IMR-90 (cell line): ENCODE data around the gene RALGPS2. TPM values are rescaled to one million over a fixed set of nuclear protein-coding genes. Genes with fewer than 3 reads are reported as not detected.

Experiments used
- ATAC-seq: fragments of 200-7000 bp; cut with Tn5 transposase; 2 replicates; pipeline ENCODE4 v1.9.1; 2020; ENCODE audit warnings: low read depth, mild to moderate bottlenecking, moderate library complexity
- BruUV-seq: library from RNA; stranded (reverse); fragments of 400-500 nt; replicated peaks from 2 replicates; lab custom pipeline; 2021; lab: Mats Ljungman, UMichigan
- CTCF ChIA-PET: fragments of 300-600 bp; formaldehyde crosslinking; extraction: SDS; loops from one replicate; lab custom pipeline; 2021; ENCODE audit warnings: antibody characterized with exemption; lab: Yijun Ruan, JAX
- POLR2A ChIA-PET: fragments of 300-600 bp; sonication (Branson Sonifier 250); formaldehyde crosslinking; loops from one replicate; lab custom pipeline; 2022; ENCODE audit warnings: antibody characterized with exemption; ENCODE audit not compliant: unreplicated experiment; lab: Charles Lee
- DNase-seq: peaks from one replicate; pipeline ENCODE4 v3.0.0; 2013
- H2AFZ ChIP-seq: replicated peaks from 2 replicates; pipeline ENCODE3; 2013; ENCODE audit warnings: low read length, mild to moderate bottlenecking; ENCODE audit not compliant: poor library complexity
- H2AK5ac ChIP-seq: 2 replicates; pipeline ENCODE4 v1.6.1; 2013; ENCODE audit warnings: low read depth, low read length, inconsistent platforms
- H2AK9ac ChIP-seq: replicated peaks from 2 replicates; pipeline ENCODE3; 2013; ENCODE audit warnings: mild to moderate bottlenecking, low read depth, low read length, moderate library complexity; ENCODE audit not compliant: poor library complexity
- H2BK120ac ChIP-seq: 2 replicates; pipeline ENCODE4 v1.6.1; 2013; ENCODE audit warnings: low read depth, low read length, inconsistent platforms
- H2BK15ac ChIP-seq: 3 replicates; pipeline ENCODE4 v1.6.1; 2013; ENCODE audit warnings: low read depth, low read length, inconsistent platforms
- H2BK20ac ChIP-seq: 2 replicates; pipeline ENCODE4 v1.6.1; 2013; ENCODE audit warnings: low read depth, mild to moderate bottlenecking, inconsistent platforms, low read length, moderate library complexity
- H2BK5ac ChIP-seq: 2 replicates; pipeline ENCODE4 v1.6.1; 2013; ENCODE audit warnings: mild to moderate bottlenecking, low read depth, low read length, inconsistent platforms; ENCODE audit not compliant: poor library complexity, severe bottlenecking
- H3K14ac ChIP-seq: replicated peaks from 2 replicates; pipeline ENCODE4 v1.6.1; 2013; ENCODE audit warnings: low read depth, low read length, inconsistent platforms
- H3K18ac ChIP-seq: 2 replicates; pipeline ENCODE4 v1.6.1; 2013; ENCODE audit warnings: low read depth, low read length, control low read depth
- H3K23ac ChIP-seq: 2 replicates; pipeline ENCODE4 v1.6.1; 2013; ENCODE audit warnings: low read depth, low read length, inconsistent platforms
- H3K27ac ChIP-seq: 2 replicates; pipeline ENCODE4 v1.5.1; 2013; ENCODE audit warnings: mild to moderate bottlenecking, control low read depth, low read length; ENCODE audit not compliant: insufficient read depth
- H3K27me3 ChIP-seq: 2 replicates; pipeline ENCODE4 v1.6.1; 2013; ENCODE audit warnings: low read length; ENCODE audit not compliant: control insufficient read depth, insufficient read depth
- H3K36me3 ChIP-seq: 2 replicates; pipeline ENCODE4 v1.6.1; 2013; ENCODE audit warnings: low read length, mixed read lengths; ENCODE audit not compliant: control insufficient read depth, insufficient read depth
- H3K4ac ChIP-seq: 2 replicates; pipeline ENCODE4 v1.6.1; 2013; ENCODE audit warnings: low read depth, low read length, inconsistent platforms
- H3K4me1 ChIP-seq: 2 replicates; pipeline ENCODE4 v1.6.1; 2013; ENCODE audit warnings: low read length, mixed read lengths; ENCODE audit not compliant: control insufficient read depth, insufficient read depth
- H3K4me2 ChIP-seq: 2 replicates; pipeline ENCODE4 v1.6.1; 2013; ENCODE audit warnings: low read depth, mild to moderate bottlenecking, control low read depth, low read length, moderate library complexity
- H3K4me3 ChIP-seq: 2 replicates; pipeline ENCODE4 v1.5.1; 2013; ENCODE audit warnings: low read depth, mild to moderate bottlenecking, control low read depth, low read length, moderate library complexity; ENCODE audit not compliant: insufficient read depth
- H3K56ac ChIP-seq: 2 replicates; pipeline ENCODE4 v1.6.1; 2013; ENCODE audit warnings: low read length, inconsistent platforms; ENCODE audit not compliant: insufficient read depth; ENCODE audit errors: extremely low read depth
- H3K79me1 ChIP-seq, 2 experiments: 2 replicates each; pipeline ENCODE4 v1.6.1; 2013; ENCODE audit warnings: low read length in 2 of 2, inconsistent platforms in 1 of 2, low read depth in 1 of 2
- H3K9ac ChIP-seq: 2 replicates; pipeline ENCODE4 v1.6.1; 2013; ENCODE audit warnings: low read depth, low read length, control low read depth
- H3K9me1 ChIP-seq: 2 replicates; pipeline ENCODE4 v1.6.1; 2013; ENCODE audit warnings: low read length, inconsistent platforms; ENCODE audit not compliant: insufficient read depth
- H3K9me3 ChIP-seq: 2 replicates; pipeline ENCODE4 v1.6.1; 2013; ENCODE audit warnings: low read length; ENCODE audit not compliant: control insufficient read depth, insufficient read depth
- H4K20me1 ChIP-seq: 2 replicates; pipeline ENCODE4 v1.6.1; 2013; ENCODE audit warnings: low read length, inconsistent platforms; ENCODE audit not compliant: insufficient read depth
- H4K5ac ChIP-seq: 2 replicates; pipeline ENCODE4 v1.6.1; 2013; ENCODE audit warnings: mild to moderate bottlenecking, low read depth, low read length, control low read depth
- H4K8ac ChIP-seq, 2 experiments: 2 replicates each; pipeline ENCODE4 v1.6.1; 2013; ENCODE audit warnings: low read depth in 2 of 2, low read length in 2 of 2, control low read depth in 1 of 2, inconsistent platforms in 1 of 2
- H4K91ac ChIP-seq: 2 replicates; pipeline ENCODE4 v1.6.1; 2013; ENCODE audit warnings: low read depth, low read length, inconsistent platforms; ENCODE audit not compliant: insufficient read depth
- BHLHE40 ChIP-seq: fragments of 150-350 bp; IDR thresholded peaks from 2 replicates; pipeline ENCODE4 v1.6.1; 2016; ENCODE audit warnings: mild to moderate bottlenecking, low read depth, low read length
- CTCF ChIP-seq: conservative IDR thresholded peaks from 2 replicates; pipeline ENCODE4 v1.5.1; 2012; ENCODE audit warnings: mild to moderate bottlenecking, low read depth, low read length, improper control_type of control experiment
- ELK1 ChIP-seq: fragments of 150-350 bp; IDR thresholded peaks from 2 replicates; pipeline ENCODE4 v1.6.1; 2016; ENCODE audit warnings: low read depth, mild to moderate bottlenecking, low read length, moderate library complexity, borderline replicate concordance
- FOS ChIP-seq: fragments of 150-350 bp; IDR thresholded peaks from 2 replicates; pipeline ENCODE4 v1.6.1; 2016; ENCODE audit warnings: low read depth, low read length
- MAFK ChIP-seq: IDR thresholded peaks from 2 replicates; pipeline ENCODE4 v1.6.1; 2012; ENCODE audit warnings: low read depth, low read length, improper control_type of control experiment
- MXI1 ChIP-seq: IDR thresholded peaks from 2 replicates; pipeline ENCODE4 v1.6.1; 2012; ENCODE audit warnings: low read depth, mild to moderate bottlenecking, low read length, moderate library complexity, borderline replicate concordance
- NFE2L2 ChIP-seq: fragments of 150-350 bp; IDR thresholded peaks from 2 replicates; pipeline ENCODE4 v1.6.1; 2016; ENCODE audit warnings: low read depth, mild to moderate bottlenecking, low read length
- POLR2A ChIP-seq: IDR thresholded peaks from 2 replicates; pipeline ENCODE4 v1.6.1; 2012; ENCODE audit warnings: mild to moderate bottlenecking, low read depth, low read length
- RFX5 ChIP-seq: IDR thresholded peaks from 2 replicates; pipeline ENCODE4 v1.8.0; 2012; ENCODE audit warnings: low read depth, mild to moderate bottlenecking, low read length, moderate library complexity
- SMC3 ChIP-seq: fragments of 150-350 bp; IDR thresholded peaks from 2 replicates; pipeline ENCODE4 v1.6.1; 2016; ENCODE audit warnings: low read depth, mild to moderate bottlenecking, antibody characterized with exemption, low read length, moderate library complexity
- USF2 ChIP-seq: fragments of 150-350 bp; IDR thresholded peaks from 2 replicates; pipeline ENCODE4 v1.6.1; 2017; ENCODE audit warnings: mild to moderate bottlenecking, antibody characterized with exemption, low read length, low read depth
- WGBS, 2 experiments: methylation state at CpG; one replicate each; pipeline versions ENCODE4 v1.1.5 to v1.1.7; 2013; ENCODE audit warnings: missing lambda C conversion rate in 2 of 2; ENCODE audit not compliant: insufficient read length in 1 of 2; ENCODE audit errors: extremely low coverage in 2 of 2; 5-methylcytosine and 5-hydroxymethylcytosine counted together
- dilution Hi-C: fragments of 300-500 bp; cut with HindIII; formaldehyde crosslinking; loops from one replicate; pipeline ENCODE4 v1.14.3; 2018; ENCODE audit warnings: low sequenced_read_pairs; ENCODE audit not compliant: unreplicated experiment
- in situ Hi-C: fragments of 300-500 bp; cut with MboI; formaldehyde crosslinking; loops from 3 replicates; pipeline ENCODE4 v1.14.3; 2019; ENCODE audit warnings: low sequenced_read_pairs, inconsistent platforms, mixed read lengths
- intact Hi-C: fragments of 100-400 bp; cut with micrococcal nuclease; formaldehyde crosslinking; loops from 2 replicates; pipeline ENCODE4 v1.10.0; 2022
- polyA plus RNA-seq, 3 experiments: library from polyadenylated mRNA; depleted of rRNA; stranded (reverse); fragments of >200 nt; gene quantifications; 2 replicates each; pipeline ENCODE4 v1.2.3, GENCODE V29; 2012; ENCODE audit warnings: low replicate concordance in 1 of 3
- total RNA-seq: library from RNA; depleted of rRNA; stranded (reverse); fragments of >200 nt; gene quantifications from 2 replicates; pipeline ENCODE4 v1.2.3, GENCODE V29; 2012

Gene RALGPS2
- total and polyA plus RNA-seq, 2 of the 4 experiments (the other 2 are of a cell fraction) = 13.8 to 148 TPM

GRCh38 chr1:178947677-178947981, 222.6 kb downstream of the RALGPS2 start:
- no peaks in the 10 kb centered on the region for H4K20me1 ChIP-seq
- H2BK5ac ChIP-seq = no peak overlapping the region
- no peak overlapping the region for H4K91ac ChIP-seq
- no peaks in the 10 kb centered on the region for H3K79me1 ChIP-seq
- no peak overlapping the region for H4K5ac ChIP-seq
- H3K18ac ChIP-seq = no peak overlapping the region
- H3K9me3 ChIP-seq = no peaks in the 10 kb centered on the region
- ChIA-PET CTCF (no interaction called here), POLR2A (no interaction called here)
- dilution Hi-C loops (no loop called here), intact Hi-C loops (no loop called here), in situ Hi-C loops (no loop called here)
- H2AK5ac ChIP-seq = no peak overlapping the region
- no peak overlapping the region for H2AK9ac ChIP-seq
- no peaks in the 10 kb centered on the region; the same call in 1 of the 2 replicates for H3K4me1 ChIP-seq
- TF ChIP-seq NFE2L2 = no peak
- TF ChIP-seq MXI1 = no peak
- TF ChIP-seq ELK1 = no peak
- no peak for TF ChIP-seq SMC3
- TF ChIP-seq RFX5 = no peak
- TF ChIP-seq CTCF = no peak
- no peak for TF ChIP-seq BHLHE40
- no peak for TF ChIP-seq MAFK
- no peak for TF ChIP-seq POLR2A
- TF ChIP-seq FOS = no peak
- no peak for TF ChIP-seq USF2
- no peak overlapping the region for H3K27ac ChIP-seq
- H2BK15ac ChIP-seq = no peak overlapping the region
- no peak overlapping the region for H3K23ac ChIP-seq
- H3K27me3 ChIP-seq = peaks cover 4% of the 10 kb centered on the region
- no TSS peak for BruUV-seq
- 100% methylated on average over 1 of the region's 3 CpGs; no CpG with 5 or more reads in 1 of the 2 experiments for WGBS, 2 experiments
- H3K4me2 ChIP-seq = no peak overlapping the region
- H3K56ac ChIP-seq = no peak overlapping the region
- no peak overlapping the region for H2BK20ac ChIP-seq
- H3K9me1 ChIP-seq = no peaks in the 10 kb centered on the region
- no peak for ATAC-seq
- H4K8ac ChIP-seq = no peak overlapping the region
- DNase-seq = no peak
- H2AFZ ChIP-seq = no peak overlapping the region
- H3K4ac ChIP-seq = no peak overlapping the region
- H3K9ac ChIP-seq = no peak overlapping the region
- H2BK120ac ChIP-seq = no peak overlapping the region
- H3K36me3 ChIP-seq = no peaks in the 10 kb centered on the region
- H3K14ac ChIP-seq = no peak overlapping the region
- no peak overlapping the region for H3K4me3 ChIP-seq
